WTC11 (cell line): Measurements from ENCODE around the gene APOE. TPM values are rescaled to one million over a fixed set of nuclear protein-coding genes. Genes with fewer than 3 reads are reported as not detected.
"Not testable (repeated sequence)": the region's sequence is repeated elsewhere in the genome, so short reads cannot be mapped to it uniquely, and the experiment has no call there.

Experiments
- ATAC-seq: fragments of 200-7000 bp; cut with Tn5 transposase; 2 replicates; pipeline ENCODE4 v1.10.0; 2021; ENCODE audit warnings: mild to moderate bottlenecking, moderate library complexity
- CTCF ChIA-PET: fragments of 300-600 bp; sonication (Branson Sonifier 250); formaldehyde crosslinking; loops from one replicate; lab custom pipeline; 2021; ENCODE audit warnings: antibody characterized with exemption; lab: Charles Lee
- POLR2A ChIA-PET: fragments of 350-600 bp; sonication (Branson Sonifier 250); formaldehyde crosslinking; loops from one replicate; lab custom pipeline; 2021; ENCODE audit warnings: antibody characterized with exemption; lab: Charles Lee
- DNase-seq: peaks from one replicate; pipeline ENCODE4 v3.0.0; 2021; ENCODE audit warnings: low spot score
- H3K27ac Mint-ChIP-seq: 2 replicates; pipeline ENCODE4 v1.8.0; 2021; ENCODE audit warnings: mixed read lengths
- H3K27me3 Mint-ChIP-seq: 2 replicates; pipeline ENCODE4 v1.8.0; 2021; ENCODE audit warnings: low read depth, mild to moderate bottlenecking, moderate library complexity, mixed read lengths
- H3K36me3 Mint-ChIP-seq: 2 replicates; pipeline ENCODE4 v1.8.0; 2021; ENCODE audit warnings: mixed read lengths
- H3K4me1 Mint-ChIP-seq: 2 replicates; pipeline ENCODE4 v1.8.0; 2022; ENCODE audit warnings: mixed read lengths
- H3K4me3 Mint-ChIP-seq: 2 replicates; pipeline ENCODE4 v1.8.0; 2021; ENCODE audit warnings: mild to moderate bottlenecking, moderate library complexity, mixed read lengths
- H3K9me3 Mint-ChIP-seq: 2 replicates; pipeline ENCODE4 v1.8.0; 2021; ENCODE audit warnings: mixed read lengths
- E2F1 ChIP-seq: sonication (generic); formaldehyde crosslinking; IDR thresholded peaks from 2 replicates; pipeline ENCODE4 v1.8.0; 2022; ENCODE audit warnings: mild to moderate bottlenecking, missing genetic modification reagents
- E2F4 ChIP-seq: sonication (generic); formaldehyde crosslinking; IDR thresholded peaks from 2 replicates; pipeline ENCODE4 v1.8.1; 2022; ENCODE audit warnings: low read depth, mild to moderate bottlenecking, moderate library complexity, missing genetic modification reagents, borderline replicate concordance
- EMX1 ChIP-seq: fragments of 250-450 bp; sonication (Bioruptor Pico); IDR thresholded peaks from 2 replicates; pipeline ENCODE4 v1.8.0; 2021; ENCODE audit warnings: mild to moderate bottlenecking
- FOXK1 ChIP-seq: sonication (generic); formaldehyde crosslinking; IDR thresholded peaks from 2 replicates; pipeline ENCODE4 v1.8.0; 2022; ENCODE audit warnings: mild to moderate bottlenecking, moderate library complexity, missing genetic modification reagents
- NR1H2 ChIP-seq: sonication (generic); formaldehyde crosslinking; IDR thresholded peaks from 2 replicates; pipeline ENCODE4 v1.9.0; 2021; ENCODE audit warnings: mild to moderate bottlenecking, moderate library complexity, missing genetic modification reagents
- PRRX2 ChIP-seq: fragments of 250-450 bp; sonication (Bioruptor Pico); IDR thresholded peaks from 2 replicates; pipeline ENCODE4 v1.8.0; 2021; ENCODE audit warnings: mild to moderate bottlenecking
- RELA ChIP-seq: sonication (generic); formaldehyde crosslinking; IDR thresholded peaks from 2 replicates; pipeline ENCODE4 v1.8.1; 2022; ENCODE audit warnings: missing genetic modification reagents, mild to moderate bottlenecking, borderline replicate concordance
- RORB ChIP-seq: fragments of 250-450 bp; sonication (Bioruptor Pico); IDR thresholded peaks from 2 replicates; pipeline ENCODE4 v1.9.0; 2021; ENCODE audit warnings: mild to moderate bottlenecking
- TCF7 ChIP-seq: sonication (generic); formaldehyde crosslinking; IDR thresholded peaks from 2 replicates; pipeline ENCODE4 v1.8.0; 2022; ENCODE audit warnings: mild to moderate bottlenecking, low read depth, missing genetic modification reagents, moderate library complexity
- TP53 ChIP-seq: sonication (generic); formaldehyde crosslinking; IDR thresholded peaks from 2 replicates; pipeline ENCODE4 v1.8.1; 2023; ENCODE audit warnings: mild to moderate bottlenecking, missing genetic modification reagents
- USF1 ChIP-seq: sonication (generic); formaldehyde crosslinking; IDR thresholded peaks from 2 replicates; pipeline ENCODE4 v1.8.0; 2022; ENCODE audit warnings: mild to moderate bottlenecking, missing genetic modification reagents
- ZNF138 ChIP-seq: sonication (generic); formaldehyde crosslinking; conservative IDR thresholded peaks from 2 replicates; pipeline ENCODE4 v1.8.1; 2022; ENCODE audit warnings: mild to moderate bottlenecking, moderate library complexity, missing genetic modification reagents
- ZNF281 ChIP-seq: sonication (generic); formaldehyde crosslinking; IDR thresholded peaks from 2 replicates; pipeline ENCODE4 v1.8.0; 2023; ENCODE audit warnings: mild to moderate bottlenecking, missing genetic modification reagents
- ZNF396 ChIP-seq: fragments of 250-450 bp; sonication (Bioruptor Pico); IDR thresholded peaks from 2 replicates; pipeline ENCODE4 v1.8.0; 2021; ENCODE audit warnings: mild to moderate bottlenecking, moderate library complexity, borderline replicate concordance
- ZNF425 ChIP-seq: fragments of 250-450 bp; sonication (Bioruptor Pico); conservative IDR thresholded peaks from 2 replicates; pipeline ENCODE4 v1.9.0; 2021; ENCODE audit warnings: mild to moderate bottlenecking
- total RNA-seq: library from RNA; stranded (reverse); gene quantifications from 3 replicates; pipeline ENCODE4 v1.2.3, GENCODE V29; 2021

Gene APOE
- total RNA-seq, 1 experiment from 2014 or later = 824 TPM

- Mint-ChIP-seq H3K27ac (no peak overlapping the region), H3K27me3 (no peaks in the 10 kb centered on the region; the same call in 1 of the 2 replicates), H3K4me1 (peaks cover 25% of the 10 kb centered on the region), H3K9me3 (no peaks in the 10 kb centered on the region), H3K36me3 (peaks cover 41% of the 10 kb centered on the region), H3K4me3 (no peak overlapping the region)
- ChIA-PET POLR2A (no interaction called here), CTCF (no interaction called here)
- no peak for DNase-seq
- TF ChIP-seq RELA (CRISPR knock-in tag) = no peak
- TF ChIP-seq FOXK1 (CRISPR knock-in tag) = no peak
- no peak for TF ChIP-seq PRRX2 (CRISPR knock-in tag)
- no peak for TF ChIP-seq RORB (CRISPR knock-in tag)
- TF ChIP-seq EMX1 (CRISPR knock-in tag) = no peak
- no peak for TF ChIP-seq E2F1 (CRISPR knock-in tag)
- TF ChIP-seq ZNF138 (CRISPR knock-in tag) = no peak
- no peak for TF ChIP-seq ZNF281
- no peak for TF ChIP-seq TCF7 (CRISPR knock-in tag)
- TF ChIP-seq NR1H2 (CRISPR knock-in tag) = no peak
- TF ChIP-seq USF1 (CRISPR knock-in tag) = no peak
- TF ChIP-seq TP53 (CRISPR knock-in tag) = no peak
- no peak for TF ChIP-seq ZNF396 (CRISPR knock-in tag)
- no peak for TF ChIP-seq E2F4 (CRISPR knock-in tag)
- TF ChIP-seq ZNF425 = no peak
- ATAC-seq = no peak
These were observed 17.9 kb upstream of the APOE start for GRCh38 chr19:44887648-44888047.

- DNase-seq, H3K4me3 Mint-ChIP-seq, CTCF ChIA-PET, H3K27me3 Mint-ChIP-seq, POLR2A ChIA-PET, ATAC-seq, H3K9me3 Mint-ChIP-seq, H3K27ac Mint-ChIP-seq: not testable (repeated sequence)
- Mint-ChIP-seq H3K36me3 (peaks cover 48% of the 10 kb centered on the region), H3K4me1 (peaks cover 21% of the 10 kb centered on the region)
These were observed 17.3 kb upstream of the APOE start for GRCh38 chr19:44888335-44888734.
